ENCODE results near the gene XRN1.

DNA sequence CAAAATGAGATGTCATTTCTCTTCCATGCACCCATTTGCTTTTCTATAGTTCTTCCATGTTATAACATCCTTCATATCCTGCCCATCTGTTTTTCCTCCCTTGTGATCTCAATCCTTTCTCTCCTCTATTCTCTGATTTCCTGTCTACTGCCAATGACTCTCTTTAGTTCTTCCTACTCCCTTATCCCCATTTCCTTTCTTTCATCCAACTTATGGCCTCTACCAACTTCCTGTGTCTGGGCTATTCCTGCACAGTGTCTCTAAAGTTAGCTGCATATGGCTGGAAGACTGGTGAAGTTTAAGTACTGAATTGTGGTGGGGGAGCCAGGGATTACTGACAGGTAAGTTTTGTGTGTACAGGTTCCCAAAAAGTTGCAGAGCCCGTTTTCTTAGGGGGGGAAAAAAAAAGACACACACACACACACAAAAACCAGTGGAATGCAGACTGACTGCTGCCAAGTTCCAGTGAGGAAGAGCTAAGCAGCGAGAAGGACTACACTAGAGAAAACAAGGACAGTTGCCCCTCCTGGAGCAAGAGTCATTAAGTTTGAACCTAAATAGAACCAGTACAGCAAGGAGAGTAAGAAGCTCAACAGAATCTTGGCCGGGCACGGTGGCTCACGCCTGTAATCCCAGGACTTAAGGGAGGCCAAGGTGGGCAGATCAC is 28.8 kb downstream of the XRN1 start:
- TF ChIP-seq, protein P1, sequence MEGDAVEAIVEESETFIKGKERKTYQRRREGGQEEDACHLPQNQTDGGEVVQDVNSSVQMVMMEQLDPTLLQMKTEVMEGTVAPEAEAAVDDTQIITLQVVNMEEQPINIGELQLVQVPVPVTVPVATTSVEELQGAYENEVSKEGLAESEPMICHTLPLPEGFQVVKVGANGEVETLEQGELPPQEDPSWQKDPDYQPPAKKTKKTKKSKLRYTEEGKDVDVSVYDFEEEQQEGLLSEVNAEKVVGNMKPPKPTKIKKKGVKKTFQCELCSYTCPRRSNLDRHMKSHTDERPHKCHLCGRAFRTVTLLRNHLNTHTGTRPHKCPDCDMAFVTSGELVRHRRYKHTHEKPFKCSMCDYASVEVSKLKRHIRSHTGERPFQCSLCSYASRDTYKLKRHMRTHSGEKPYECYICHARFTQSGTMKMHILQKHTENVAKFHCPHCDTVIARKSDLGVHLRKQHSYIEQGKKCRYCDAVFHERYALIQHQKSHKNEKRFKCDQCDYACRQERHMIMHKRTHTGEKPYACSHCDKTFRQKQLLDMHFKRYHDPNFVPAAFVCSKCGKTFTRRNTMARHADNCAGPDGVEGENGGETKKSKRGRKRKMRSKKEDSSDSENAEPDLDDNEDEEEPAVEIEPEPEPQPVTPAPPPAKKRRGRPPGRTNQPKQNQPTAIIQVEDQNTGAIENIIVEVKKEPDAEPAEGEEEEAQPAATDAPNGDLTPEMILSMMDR (conservative IDR thresholded peaks at IDR 0.05; ENCODE audit: low read length), result no peak
- no peak for TF ChIP-seq EZH2phosphoT487 (IDR thresholded peaks at IDR 0.05; ENCODE audit: borderline replicate concordance)

Data from Loucy (cell line).